Measurements from ENCODE around the gene ZSWIM4. TPM values are rescaled to one million over a fixed set of nuclear protein-coding genes. Genes with fewer than 3 reads are reported as not detected.

ZSWIM4 gene
- total and polyA plus RNA-seq, 10 donors = 1.5 to 14.8 (median 7.7) TPM

DNA sequence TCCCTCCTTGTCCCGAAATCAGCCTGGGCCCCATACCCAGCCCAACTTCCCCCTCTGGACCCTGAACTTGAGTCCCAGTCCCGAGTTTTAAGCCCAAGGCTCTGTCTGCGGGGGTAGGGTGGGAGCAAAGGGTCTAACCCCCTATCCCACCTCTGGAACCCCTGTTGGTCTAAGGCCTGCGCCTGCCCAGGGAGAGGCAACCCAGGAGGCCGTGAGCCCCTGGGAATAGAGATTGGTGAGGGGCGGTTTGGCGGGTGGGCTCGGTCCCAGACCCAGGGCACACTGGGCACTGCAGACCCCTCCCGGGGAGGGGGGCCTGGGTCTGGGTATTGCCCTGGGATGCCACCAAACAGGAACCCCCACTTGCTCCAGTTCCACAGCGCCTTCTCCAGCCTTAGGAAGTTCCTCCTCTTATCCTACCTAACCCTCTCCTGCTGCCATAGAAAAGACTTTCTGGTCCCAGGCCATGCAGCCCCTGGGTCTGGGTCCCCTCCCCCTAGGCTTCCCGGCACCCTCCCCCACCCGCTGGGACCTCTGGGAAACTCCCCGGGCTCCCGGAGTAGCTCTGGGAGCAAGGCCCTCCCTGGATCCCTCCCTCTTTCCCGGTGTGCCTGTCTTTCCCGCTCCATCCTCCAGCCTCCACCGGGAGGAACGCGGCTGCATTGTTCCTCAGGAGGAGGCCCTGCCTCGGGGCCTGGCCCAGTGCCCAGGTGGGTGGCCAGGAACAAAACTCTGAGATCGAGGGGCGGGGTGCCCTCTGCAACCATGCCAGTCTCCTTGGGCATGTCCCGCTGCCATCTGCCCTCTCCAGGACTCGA is 48.1 kb downstream of the ZSWIM4 start:
- peak overlapping the region; percentile 50 to 100 (median 98) for H3K27ac ChIP-seq
- intact Hi-C loops (cut with DNase I; ENCODE audit: low total_unique reads) = no loop called here
- peaks cover 48 to 94% (median 82%) of the 10 kb centered on the region in 6 donors for H3K4me1 ChIP-seq
- peaks cover 0 to 6% (median 0%) of the 10 kb centered on the region in 7 donors for H3K27me3 ChIP-seq (replicated peaks in 1 of 7)
- peak overlapping the region; percentile 27 to 94 (median 77) for H3K4me3 ChIP-seq
- TF ChIP-seq POLR2AphosphoS5 (IDR thresholded peaks at IDR 0.05) = peak in 2 of 3 donors; percentile 41 to 42
- no peak for TF ChIP-seq CTCF (IDR thresholded peaks at IDR 0.05 in 8 of 11, conservative IDR thresholded peaks at IDR 0.05 in 3 of 11)
- TF ChIP-seq POLR2A (IDR thresholded peaks at IDR 0.05) = no peak
- peak; percentile 84 for DNase-seq
- WGBS, 5 donors = 19 to 37% (median 23%) methylated on average over 19 to 24 of the region's 24 CpGs
- H3K36me3 ChIP-seq = peaks cover 0 to under 1% (median 0%) of the 10 kb centered on the region in 6 donors
- H3K9me3 ChIP-seq = no peaks in the 10 kb centered on the region

- Histone ChIP-seq H3K36me3 (no peaks in the 10 kb centered on the region), H3K4me1 (peaks cover 43 to 94% (median 78%) of the 10 kb centered on the region in 6 donors), H3K4me3 (no peak overlapping the region), H3K27ac (peak overlapping the region in 6 of 8 donors; percentile 98 to 100 (median 98)), H3K27me3 (replicated peaks in 1 of 7) (peaks cover 0 to 6% (median 0%) of the 10 kb centered on the region in 7 donors), H3K9me3 (no peaks in the 10 kb centered on the region)
- peak; percentile 80 for DNase-seq
- intact Hi-C loops (cut with DNase I; ENCODE audit: low total_unique reads) = no loop called here
- no peak for TF ChIP-seq CTCF (IDR thresholded peaks at IDR 0.05 in 8 of 11, conservative IDR thresholded peaks at IDR 0.05 in 3 of 11)
- WGBS, 5 donors = 70 to 86% (median 74%) methylated on average over 3 to 7 of the region's 7 CpGs
These were observed 48.9 kb downstream of the ZSWIM4 start for GRCh38 chr19:13844130-13844631.

DNA sequence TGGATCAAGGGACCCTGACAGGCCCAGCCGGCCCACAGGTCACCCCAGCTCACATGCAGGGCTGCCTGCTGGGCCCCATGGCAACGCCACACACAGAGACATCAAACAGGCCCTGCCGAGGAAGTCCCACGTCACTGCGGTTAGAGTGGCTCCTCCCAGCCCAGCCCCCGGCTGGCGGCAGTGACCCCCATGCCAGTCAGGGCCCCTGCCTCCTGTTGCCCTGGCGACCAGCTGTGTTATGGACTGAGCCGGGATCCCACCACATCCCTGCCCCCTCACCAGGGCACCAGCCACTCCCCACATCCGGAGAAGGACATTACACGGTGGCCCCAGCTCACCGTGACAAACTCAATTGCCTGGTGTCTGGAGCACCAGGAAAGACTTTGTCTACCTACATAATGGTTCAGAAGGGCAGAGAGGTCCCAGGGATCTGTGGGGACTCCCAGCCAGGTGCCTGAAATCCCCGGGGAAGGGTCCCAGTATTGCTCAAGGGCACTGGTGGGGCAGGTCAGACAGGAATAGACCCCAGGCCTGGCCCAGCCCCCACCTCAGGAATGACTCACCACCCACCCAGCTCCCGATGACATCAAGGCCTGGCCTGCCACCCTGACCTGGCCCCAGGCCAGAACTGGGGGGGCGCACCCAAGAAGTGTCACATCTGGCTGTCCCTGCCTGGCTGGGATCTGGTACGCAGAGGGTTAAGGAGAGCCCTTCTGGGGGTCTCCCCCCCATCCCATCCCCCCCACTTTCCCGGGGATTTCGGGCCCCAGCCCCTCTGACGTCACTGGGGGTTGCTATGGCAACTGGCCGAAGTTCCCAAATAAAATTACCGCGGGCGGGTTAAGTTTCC is 51.5 kb downstream of the ZSWIM4 start:
- 1 to 3% (median 2%) methylated on average over 10 to 23 of the region's 23 CpGs for WGBS, 5 donors
- Histone ChIP-seq H3K27me3 (replicated peaks in 1 of 7) (peaks cover 0 to 19% (median 0%) of the 10 kb centered on the region in 7 donors), H3K9me3 (no peaks in the 10 kb centered on the region), H3K36me3 (no peaks in the 10 kb centered on the region), H3K4me3 (peak overlapping the region; percentile 30 to 74 (median 44)), H3K4me1 (peaks cover 34 to 92% (median 72%) of the 10 kb centered on the region in 6 donors), H3K27ac (peak overlapping the region; percentile 88 to 100 (median 96))
- intact Hi-C loops (cut with DNase I; ENCODE audit: low total_unique reads) = no loop called here
- DNase-seq = peak; percentile 97
- TF ChIP-seq POLR2AphosphoS5 (IDR thresholded peaks at IDR 0.05) (peak; percentile 83 to 88 (median 87)), CTCF (IDR thresholded peaks at IDR 0.05 in 8 of 11, conservative IDR thresholded peaks at IDR 0.05 in 3 of 11) (peak in 1 of 11 experiments; percentile 12), POLR2A (IDR thresholded peaks at IDR 0.05) (no peak)

All from spleen (tissue), 11 donors.